PFSK-1 (cell line): ENCODE measurements around the gene SLC19A1.

Experiments used
- FOXP2 ChIP-seq: optimal IDR thresholded peaks from 2 replicates; pipeline ENCODE3; 2011; ENCODE audit warnings: borderline replicate concordance, control low read depth, inconsistent platforms; ENCODE audit not compliant: insufficient read depth; ENCODE audit errors: extremely low read length, extremely low read depth
- POLR2AphosphoS5 ChIP-seq: IDR thresholded peaks from 2 replicates; pipeline ENCODE4 v1.6.1; 2012; ENCODE audit warnings: low read depth, mild to moderate bottlenecking, control low read depth, low read length, moderate library complexity
- SIN3A ChIP-seq: IDR thresholded peaks from 2 replicates; pipeline ENCODE4 v1.6.1; 2012; ENCODE audit warnings: mild to moderate bottlenecking, low read length, moderate library complexity, borderline replicate concordance; ENCODE audit not compliant: insufficient read depth
- TAF1 ChIP-seq: IDR thresholded peaks from 2 replicates; pipeline ENCODE4 v1.6.1; 2012; ENCODE audit warnings: low read length, control low read depth, borderline replicate concordance; ENCODE audit not compliant: insufficient read depth
- TF ChIP-seq, protein P1 (sequence below), 2 experiments: IDR thresholded peaks; 2 replicates each; pipeline versions ENCODE4 v1.6.1 to v1.8.0; 2011 to 2012; ENCODE audit warnings: low read depth in 2 of 2, low read length in 2 of 2, control low read depth in 1 of 2, inconsistent platforms in 1 of 2, mild to moderate bottlenecking in 1 of 2, moderate library complexity in 1 of 2; ENCODE audit not compliant: insufficient read depth in 1 of 2

The SLC19A1 gene

GRCh38 chr21:45528981-45529784 lies 13.1 kb downstream of the SLC19A1 start:
- TF ChIP-seq TAF1 (no peak), POLR2AphosphoS5 (no peak), SIN3A (no peak), FOXP2 (no peak)
- TF ChIP-seq, protein P1, sequence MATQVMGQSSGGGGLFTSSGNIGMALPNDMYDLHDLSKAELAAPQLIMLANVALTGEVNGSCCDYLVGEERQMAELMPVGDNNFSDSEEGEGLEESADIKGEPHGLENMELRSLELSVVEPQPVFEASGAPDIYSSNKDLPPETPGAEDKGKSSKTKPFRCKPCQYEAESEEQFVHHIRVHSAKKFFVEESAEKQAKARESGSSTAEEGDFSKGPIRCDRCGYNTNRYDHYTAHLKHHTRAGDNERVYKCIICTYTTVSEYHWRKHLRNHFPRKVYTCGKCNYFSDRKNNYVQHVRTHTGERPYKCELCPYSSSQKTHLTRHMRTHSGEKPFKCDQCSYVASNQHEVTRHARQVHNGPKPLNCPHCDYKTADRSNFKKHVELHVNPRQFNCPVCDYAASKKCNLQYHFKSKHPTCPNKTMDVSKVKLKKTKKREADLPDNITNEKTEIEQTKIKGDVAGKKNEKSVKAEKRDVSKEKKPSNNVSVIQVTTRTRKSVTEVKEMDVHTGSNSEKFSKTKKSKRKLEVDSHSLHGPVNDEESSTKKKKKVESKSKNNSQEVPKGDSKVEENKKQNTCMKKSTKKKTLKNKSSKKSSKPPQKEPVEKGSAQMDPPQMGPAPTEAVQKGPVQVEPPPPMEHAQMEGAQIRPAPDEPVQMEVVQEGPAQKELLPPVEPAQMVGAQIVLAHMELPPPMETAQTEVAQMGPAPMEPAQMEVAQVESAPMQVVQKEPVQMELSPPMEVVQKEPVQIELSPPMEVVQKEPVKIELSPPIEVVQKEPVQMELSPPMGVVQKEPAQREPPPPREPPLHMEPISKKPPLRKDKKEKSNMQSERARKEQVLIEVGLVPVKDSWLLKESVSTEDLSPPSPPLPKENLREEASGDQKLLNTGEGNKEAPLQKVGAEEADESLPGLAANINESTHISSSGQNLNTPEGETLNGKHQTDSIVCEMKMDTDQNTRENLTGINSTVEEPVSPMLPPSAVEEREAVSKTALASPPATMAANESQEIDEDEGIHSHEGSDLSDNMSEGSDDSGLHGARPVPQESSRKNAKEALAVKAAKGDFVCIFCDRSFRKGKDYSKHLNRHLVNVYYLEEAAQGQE (IDR thresholded peaks at IDR 0.05; ENCODE audit: insufficient read depth in 1 of 2, low read depth in 2 of 2, low read length in 2 of 2): no peak

- no peak for TF ChIP-seq TAF1
- no peak for TF ChIP-seq SIN3A
Observed at GRCh38 chr21:45528028-45528705, 14.1 kb downstream of the SLC19A1 start.

- TF ChIP-seq POLR2AphosphoS5 (no peak), FOXP2 (no peak), SIN3A (no peak), TAF1 (no peak)
- TF ChIP-seq, protein P1 (IDR thresholded peaks at IDR 0.05; ENCODE audit: insufficient read depth in 1 of 2, low read depth in 2 of 2, low read length in 2 of 2): no peak
Observed at GRCh38 chr21:45525910-45526306, 16.3 kb downstream of the SLC19A1 start.

DNA sequence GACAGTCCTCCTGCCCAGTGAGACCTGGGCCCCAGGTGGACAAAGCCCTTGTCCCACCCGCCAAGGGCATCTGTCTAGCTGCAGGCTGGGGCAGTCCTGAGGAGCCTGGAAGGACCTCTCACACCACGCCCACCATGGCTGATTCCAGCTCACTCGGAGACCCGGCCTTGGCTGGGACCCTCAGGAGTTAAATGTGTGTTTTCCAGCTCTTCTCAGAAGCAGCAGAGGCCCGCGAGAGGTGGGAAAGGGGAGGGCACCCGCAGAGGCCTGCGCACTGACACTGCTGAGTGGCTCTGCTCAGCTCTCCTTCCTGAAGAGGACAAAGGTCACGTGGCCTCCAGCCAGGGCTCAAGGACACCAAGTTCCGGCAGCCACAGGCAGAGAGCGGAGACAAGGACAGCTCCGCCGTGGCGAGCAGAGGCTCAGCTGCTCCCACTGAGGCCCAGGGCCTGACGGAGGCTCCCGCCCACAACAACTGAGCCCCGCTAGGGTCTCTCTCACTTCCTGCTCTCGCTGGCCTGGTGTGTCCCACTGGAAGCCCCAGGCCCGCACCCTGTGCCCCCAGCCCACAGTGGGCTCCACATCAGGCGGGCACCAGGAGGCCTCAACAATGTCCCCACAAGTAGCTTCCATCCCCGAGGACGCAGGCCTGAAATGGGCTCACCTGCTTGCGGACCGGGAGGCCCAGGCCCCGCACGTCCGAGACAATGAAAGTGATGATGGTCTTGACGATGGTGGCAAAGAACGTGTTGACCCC lies 16.9 kb downstream of the SLC19A1 start:
- TF ChIP-seq, protein P1 (IDR thresholded peaks at IDR 0.05; ENCODE audit: insufficient read depth in 1 of 2, low read depth in 2 of 2, low read length in 2 of 2): no peak
- TF ChIP-seq SIN3A (no peak), TAF1 (no peak)

GRCh38 chr21:45524756-45525152 lies 17.5 kb downstream of the SLC19A1 start:
- TF ChIP-seq, protein P1 (IDR thresholded peaks at IDR 0.05; ENCODE audit: insufficient read depth in 1 of 2, low read depth in 2 of 2, low read length in 2 of 2): no peak
- no peak for TF ChIP-seq SIN3A
- no peak for TF ChIP-seq POLR2AphosphoS5
- TF ChIP-seq TAF1: no peak
- no peak for TF ChIP-seq FOXP2
